H9 (cell line): ENCODE measurements around the gene CFAP99. TPM values are rescaled to one million over a fixed set of nuclear protein-coding genes. Genes with fewer than 3 reads are reported as not detected.

ENCODE experiments used
- DNase-seq: peaks from one replicate; pipeline ENCODE4 v3.0.0-alpha.2; 2017
- H2AFZ ChIP-seq: one replicate; pipeline ENCODE4 v1.6.1; 2013; ENCODE audit warnings: mild to moderate bottlenecking, low read length, control low read depth, moderate library complexity
- H2AK5ac ChIP-seq: 2 replicates; pipeline ENCODE4 v1.6.1; 2013; ENCODE audit warnings: low read length, control low read depth, mixed read lengths; ENCODE audit not compliant: insufficient read length
- H2BK120ac ChIP-seq: one replicate; pipeline ENCODE4 v1.6.1; 2013; ENCODE audit warnings: low read depth, mild to moderate bottlenecking, low read length, control low read depth, inconsistent platforms; ENCODE audit not compliant: poor library complexity, severe bottlenecking
- H2BK12ac ChIP-seq: 2 replicates; pipeline ENCODE4 v1.6.1; 2013; ENCODE audit warnings: low read length, control low read depth, mixed read lengths, low read depth; ENCODE audit not compliant: insufficient read length
- H2BK15ac ChIP-seq: 2 replicates; pipeline ENCODE4 v1.6.1; 2013; ENCODE audit warnings: low read depth, low read length, control low read depth
- H2BK20ac ChIP-seq: one replicate; pipeline ENCODE4 v1.6.1; 2013; ENCODE audit warnings: low read depth, mild to moderate bottlenecking, low read length, control low read depth, inconsistent platforms; ENCODE audit not compliant: poor library complexity, severe bottlenecking
- H2BK5ac ChIP-seq: 2 replicates; pipeline ENCODE4 v1.6.1; 2013; ENCODE audit warnings: low read length, control low read depth, mixed read lengths; ENCODE audit not compliant: insufficient read length
- H3K14ac ChIP-seq: 2 replicates; pipeline ENCODE4 v1.6.1; 2013; ENCODE audit warnings: low read length, control low read depth; ENCODE audit not compliant: insufficient read depth
- H3K18ac ChIP-seq: 2 replicates; pipeline ENCODE4 v1.6.1; 2013; ENCODE audit warnings: low read depth, mild to moderate bottlenecking, mixed read lengths, low read length, control low read depth; ENCODE audit not compliant: insufficient read length
- H3K23ac ChIP-seq: 2 replicates; pipeline ENCODE4 v1.6.1; 2013; ENCODE audit warnings: low read length, control low read depth, mixed read lengths, low read depth; ENCODE audit not compliant: insufficient read length
- H3K23me2 ChIP-seq: 2 replicates; pipeline ENCODE4 v1.6.1; 2013; ENCODE audit warnings: low read depth, mild to moderate bottlenecking, mixed read lengths, low read length, control low read depth; ENCODE audit not compliant: insufficient read length, poor library complexity, severe bottlenecking
- H3K27ac ChIP-seq: 2 replicates; pipeline ENCODE4 v1.5.1; 2013; ENCODE audit warnings: low read length, control low read depth, mixed read lengths, low read depth; ENCODE audit not compliant: insufficient read length
- H3K27me3 ChIP-seq: 2 replicates; pipeline ENCODE4 v1.6.1; 2013; ENCODE audit warnings: low read length, control low read depth, inconsistent platforms; ENCODE audit not compliant: insufficient read depth
- H3K4ac ChIP-seq: 2 replicates; pipeline ENCODE4 v1.6.1; 2013; ENCODE audit warnings: low read depth, mild to moderate bottlenecking, control low read depth, inconsistent platforms, low read length, moderate library complexity
- H3K4me1 ChIP-seq: 2 replicates; pipeline ENCODE4 v1.6.1; 2013; ENCODE audit warnings: low read length, control low read depth, inconsistent platforms; ENCODE audit not compliant: insufficient read depth
- H3K4me2 ChIP-seq: 2 replicates; pipeline ENCODE4 v1.6.1; 2013; ENCODE audit warnings: low read length, control low read depth, mixed read lengths; ENCODE audit not compliant: insufficient read length, insufficient read depth
- H3K56ac ChIP-seq: 2 replicates; pipeline ENCODE4 v1.6.1; 2013; ENCODE audit warnings: low read depth, mild to moderate bottlenecking, mixed read lengths, low read length, control low read depth; ENCODE audit not compliant: insufficient read length
- H3K79me1 ChIP-seq: 2 replicates; pipeline ENCODE4 v1.6.1; 2013; ENCODE audit warnings: low read depth, mild to moderate bottlenecking, moderate library complexity, low read length, control low read depth, inconsistent platforms; ENCODE audit not compliant: insufficient read depth, poor library complexity, severe bottlenecking
- H3K79me2 ChIP-seq: 2 replicates; pipeline ENCODE4 v1.6.1; 2013; ENCODE audit warnings: low read length, control low read depth, inconsistent platforms; ENCODE audit not compliant: insufficient read depth
- H3K9ac ChIP-seq: 2 replicates; pipeline ENCODE4 v1.6.1; 2013; ENCODE audit warnings: low read length, control low read depth, mixed read lengths; ENCODE audit not compliant: insufficient read length; ENCODE audit errors: extremely low read depth
- H3K9me3 ChIP-seq: one replicate; pipeline ENCODE4 v1.6.1; 2013; ENCODE audit warnings: low read depth, low read length, inconsistent platforms; ENCODE audit not compliant: control insufficient read depth
- H3T11ph ChIP-seq: one replicate; pipeline ENCODE4 v1.6.1; 2013; ENCODE audit warnings: mild to moderate bottlenecking, low read length, control low read depth, inconsistent platforms
- H4K20me1 ChIP-seq: one replicate; pipeline ENCODE4 v1.6.1; 2013; ENCODE audit not compliant: control insufficient read depth, insufficient read length, insufficient read depth
- H4K5ac ChIP-seq: 2 replicates; pipeline ENCODE4 v1.6.1; 2013; ENCODE audit warnings: low read depth, mild to moderate bottlenecking, mixed read lengths, low read length, control low read depth; ENCODE audit not compliant: insufficient read length
- H4K8ac ChIP-seq: replicated peaks from 2 replicates; pipeline ENCODE4 v1.6.1; 2013; ENCODE audit warnings: low read length, control low read depth, mixed read lengths, low read depth; ENCODE audit not compliant: insufficient read length
- H4K91ac ChIP-seq: 2 replicates; pipeline ENCODE4 v1.6.1; 2013; ENCODE audit warnings: low read depth, mild to moderate bottlenecking, moderate library complexity, mixed read lengths, low read length, control low read depth; ENCODE audit not compliant: insufficient read length
- H3K27ac Mint-ChIP-seq, 3 experiments: 2 replicates in 2 of 3; 3 replicates in 1 of 3; pipeline ENCODE4 v1.8.0; 2020 to 2021; ENCODE audit warnings: mixed read lengths in 3 of 3, mild to moderate bottlenecking in 1 of 3, moderate library complexity in 1 of 3
- H3K27me3 Mint-ChIP-seq: 2 replicates; pipeline ENCODE4 v1.8.0; 2021; ENCODE audit warnings: low read depth, mild to moderate bottlenecking, moderate library complexity, mixed read lengths
- H3K36me3 Mint-ChIP-seq, 3 experiments: 2 replicates in 2 of 3; 3 replicates in 1 of 3; pipeline ENCODE4 v1.8.0; 2020 to 2021; ENCODE audit warnings: low read depth in 3 of 3, mixed read lengths in 3 of 3; ENCODE audit not compliant: insufficient read depth in 1 of 3
- H3K4me1 Mint-ChIP-seq, 2 experiments: 2 replicates each; pipeline ENCODE4 v1.8.0; 2020; ENCODE audit warnings: mixed read lengths in 2 of 2
- H3K4me3 Mint-ChIP-seq, 2 experiments: 2 replicates in 1 of 2; 3 replicates in 1 of 2; pipeline ENCODE4 v1.8.0; 2020 to 2021; ENCODE audit warnings: mild to moderate bottlenecking in 2 of 2, mixed read lengths in 2 of 2, moderate library complexity in 1 of 2
- H3K9me3 Mint-ChIP-seq, 2 experiments: 2 replicates in 1 of 2; 3 replicates in 1 of 2; pipeline ENCODE4 v1.8.0; 2020; ENCODE audit warnings: mild to moderate bottlenecking in 2 of 2, mixed read lengths in 2 of 2, moderate library complexity in 1 of 2
- WGBS: extraction: QIAGEN DNeasy Blood & Tissue Kit; methylation state at CpG from one replicate; pipeline ENCODE4 v1.1.7; 2013; ENCODE audit warnings: missing lambda C conversion rate, low lambda C conversion rate, mixed read lengths; ENCODE audit not compliant: insufficient read length; ENCODE audit errors: extremely low coverage; 5-methylcytosine and 5-hydroxymethylcytosine counted together
- total RNA-seq: library from RNA; stranded (reverse); gene quantifications from 2 replicates; pipeline ENCODE4 v1.2.1, GENCODE V29; 2021
- TF ChIP-seq, protein P1 (sequence below): fragments of 200-600 bp; sonication (generic); conservative IDR thresholded peaks from 3 replicates; pipeline ENCODE4 v1.8.0; 2021; ENCODE audit warnings: antibody characterized with exemption, mild to moderate bottlenecking

CFAP99 gene
- total RNA-seq, 1 experiment from 2014 or later: 0.35 TPM

DNA sequence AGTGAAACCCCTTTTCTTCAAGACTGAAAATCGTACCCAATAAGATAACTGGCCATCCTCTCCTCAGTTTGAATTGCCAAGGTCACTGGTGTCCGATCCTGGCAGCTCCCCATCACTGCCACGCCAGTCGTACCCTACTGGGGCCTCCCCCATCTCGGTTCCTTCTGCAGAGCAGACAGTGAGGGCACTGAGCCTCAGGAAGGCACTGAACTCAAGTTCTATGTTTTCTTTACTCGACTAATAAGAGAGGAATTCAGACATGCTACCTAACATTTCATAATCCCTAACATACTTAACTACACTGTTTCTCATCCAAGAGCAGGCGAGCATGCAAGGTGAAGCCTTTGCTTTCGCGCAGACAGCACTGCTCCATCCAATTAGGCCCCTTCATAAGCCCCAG, 23.7 kb upstream of the CFAP99 start:
- no peak overlapping the region for H2BK120ac ChIP-seq
- no CpG with 5 or more reads among the region's 9 CpGs for WGBS
- TF ChIP-seq, protein P1, sequence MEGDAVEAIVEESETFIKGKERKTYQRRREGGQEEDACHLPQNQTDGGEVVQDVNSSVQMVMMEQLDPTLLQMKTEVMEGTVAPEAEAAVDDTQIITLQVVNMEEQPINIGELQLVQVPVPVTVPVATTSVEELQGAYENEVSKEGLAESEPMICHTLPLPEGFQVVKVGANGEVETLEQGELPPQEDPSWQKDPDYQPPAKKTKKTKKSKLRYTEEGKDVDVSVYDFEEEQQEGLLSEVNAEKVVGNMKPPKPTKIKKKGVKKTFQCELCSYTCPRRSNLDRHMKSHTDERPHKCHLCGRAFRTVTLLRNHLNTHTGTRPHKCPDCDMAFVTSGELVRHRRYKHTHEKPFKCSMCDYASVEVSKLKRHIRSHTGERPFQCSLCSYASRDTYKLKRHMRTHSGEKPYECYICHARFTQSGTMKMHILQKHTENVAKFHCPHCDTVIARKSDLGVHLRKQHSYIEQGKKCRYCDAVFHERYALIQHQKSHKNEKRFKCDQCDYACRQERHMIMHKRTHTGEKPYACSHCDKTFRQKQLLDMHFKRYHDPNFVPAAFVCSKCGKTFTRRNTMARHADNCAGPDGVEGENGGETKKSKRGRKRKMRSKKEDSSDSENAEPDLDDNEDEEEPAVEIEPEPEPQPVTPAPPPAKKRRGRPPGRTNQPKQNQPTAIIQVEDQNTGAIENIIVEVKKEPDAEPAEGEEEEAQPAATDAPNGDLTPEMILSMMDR: no peak

More for the DNA sequence above, 23.7 kb upstream of the CFAP99 start:
- Mint-ChIP-seq H3K9me3 (no peaks in the 10 kb centered on the region; a peak in 1 of 5 replicates), H3K4me3 (peak overlapping the region in 1 of 2 experiments; percentile 66; a peak in 2 of 5 replicates), H3K4me1 (peaks cover 33 to 45% of the 10 kb centered on the region in 2 experiments), H3K27me3 (peaks cover 19% of the 10 kb centered on the region), H3K36me3 (no peaks in the 10 kb centered on the region), H3K27ac (no peak overlapping the region; a peak in 1 of 7 replicates)
- no peak overlapping the region for H2AK5ac ChIP-seq
- H3K79me2 ChIP-seq: no peaks in the 10 kb centered on the region
- H2BK20ac ChIP-seq: no peak overlapping the region
- H3K79me1 ChIP-seq: no peaks in the 10 kb centered on the region
- H3K23ac ChIP-seq: no peak overlapping the region
- H3K9me3 ChIP-seq: no peaks in the 10 kb centered on the region
- H3K4me2 ChIP-seq: no peak overlapping the region
- H2BK12ac ChIP-seq: no peak overlapping the region
- no peak overlapping the region for H4K8ac ChIP-seq
- H2AFZ ChIP-seq: no peak overlapping the region
- peaks cover 2% of the 10 kb centered on the region for H4K20me1 ChIP-seq
- H3K4ac ChIP-seq: no peak overlapping the region
- no peak overlapping the region for H2BK5ac ChIP-seq
- no peak overlapping the region for H2BK15ac ChIP-seq
- no peak overlapping the region for H3K18ac ChIP-seq
- no peaks in the 10 kb centered on the region for H3K27me3 ChIP-seq
- H3K56ac ChIP-seq: no peak overlapping the region
- peaks cover 5% of the 10 kb centered on the region for H3K23me2 ChIP-seq
- no peak for DNase-seq
- H4K5ac ChIP-seq: no peak overlapping the region
- no peak overlapping the region for H3K27ac ChIP-seq
- H3K4me1 ChIP-seq: peaks cover 9% of the 10 kb centered on the region; the same call in 1 of the 2 replicates
- H3K14ac ChIP-seq: no peak overlapping the region
- no peak overlapping the region for H3K9ac ChIP-seq
- no peak overlapping the region for H4K91ac ChIP-seq
- no peak overlapping the region for H3T11ph ChIP-seq
